Peyer's patch (tissue), 4 donors: ENCODE data around the gene TMEM52B.

Source experiments
- CTCF ChIP-seq, 6 experiments: fragments of 450-650 bp in 4 of 6; fragments of 200-600 bp in 2 of 6; sonication (generic) in 1 of 6; IDR thresholded peaks; one replicate each; pipeline ENCODE4 v1.5.1; 2017 to 2019; ENCODE audit warnings: antibody characterized with exemption in 6 of 6, mild to moderate bottlenecking in 3 of 6, moderate library complexity in 1 of 6
- POLR2A ChIP-seq, 2 donors: fragments of 450-650 bp; IDR thresholded peaks; one replicate each; pipeline ENCODE4 v1.5.1; 2017; ENCODE audit warnings: antibody characterized with exemption in 2 of 2, mild to moderate bottlenecking in 2 of 2, moderate library complexity in 2 of 2

- TF ChIP-seq CTCF (IDR thresholded peaks at IDR 0.05) (no peak), POLR2A (IDR thresholded peaks at IDR 0.05) (no peak)
Observed at GRCh38 chr12:10184261-10184843, 5.5 kb downstream of the TMEM52B start.
